NOMO-1 (cell line): Measurements from ENCODE around the gene CEP128.

ENCODE experiments used
- DNase-seq, 2 experiments: peaks; one replicate each; lab custom pipeline; 2025; ENCODE audit not compliant: unreplicated experiment in 2 of 2; lab: John Stamatoyannopoulos, UW

CEP128 gene

GRCh38 chr14:80780500-80780899 is 161.0 kb downstream of the CEP128 start:
- DNase-seq: no peak

- no peak for DNase-seq
Measured at GRCh38 chr14:80776657-80777056, 164.9 kb downstream of the CEP128 start.

GRCh38 chr14:80776186-80776585 is 165.4 kb downstream of the CEP128 start:
- DNase-seq: no peak

GRCh38 chr14:80772504-80772903 is 169.0 kb downstream of the CEP128 start:
- DNase-seq: no peak

DNA sequence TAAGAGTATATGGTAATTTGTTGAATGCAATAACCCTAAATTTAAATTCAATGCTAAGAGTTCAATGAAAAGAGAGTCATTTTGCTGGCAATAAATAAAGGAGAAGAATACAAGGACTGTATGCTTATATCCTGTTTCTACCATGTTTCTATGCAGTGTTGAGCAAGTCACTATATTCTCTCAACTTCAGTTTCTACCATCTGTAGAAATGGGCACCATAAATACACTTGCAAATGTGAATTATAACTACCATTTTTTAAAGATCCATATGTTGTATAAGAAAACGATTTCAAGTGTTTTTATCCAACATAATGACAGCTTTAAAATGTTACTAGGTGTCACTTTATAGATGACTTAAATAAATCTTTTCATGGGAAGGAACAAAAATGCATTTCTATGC is 170.3 kb downstream of the CEP128 start:
- no peak for DNase-seq

- DNase-seq: no peak
Measured at GRCh38 chr14:80770114-80770908, 171.2 kb downstream of the CEP128 start.

GRCh38 chr14:80768646-80769045 is 172.9 kb downstream of the CEP128 start:
- DNase-seq: no peak

GRCh38 chr14:80764921-80765507 is 176.5 kb downstream of the CEP128 start:
- no peak for DNase-seq

DNA sequence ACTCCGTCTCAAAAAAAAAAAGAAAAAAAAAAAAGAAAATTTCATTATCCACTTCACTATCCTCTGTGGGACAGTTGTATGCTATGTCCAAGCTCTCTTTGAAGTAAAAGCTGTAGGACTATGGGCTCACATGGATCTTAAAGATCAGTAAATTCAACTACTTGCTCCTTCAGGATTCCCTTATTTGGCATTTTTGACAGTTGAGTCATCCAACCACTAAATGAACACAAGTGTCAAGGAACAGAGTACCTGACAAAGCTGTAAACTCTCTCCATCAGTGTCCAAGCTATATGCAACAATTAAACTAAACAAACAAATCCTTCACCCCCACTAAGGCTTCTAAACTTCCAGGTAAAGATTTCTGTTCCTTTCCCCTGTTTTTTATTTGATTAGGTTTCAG is 177.0 kb downstream of the CEP128 start:
- no peak for DNase-seq

- DNase-seq: no peak
Measured at GRCh38 chr14:80762641-80763228, 178.8 kb downstream of the CEP128 start.

DNA sequence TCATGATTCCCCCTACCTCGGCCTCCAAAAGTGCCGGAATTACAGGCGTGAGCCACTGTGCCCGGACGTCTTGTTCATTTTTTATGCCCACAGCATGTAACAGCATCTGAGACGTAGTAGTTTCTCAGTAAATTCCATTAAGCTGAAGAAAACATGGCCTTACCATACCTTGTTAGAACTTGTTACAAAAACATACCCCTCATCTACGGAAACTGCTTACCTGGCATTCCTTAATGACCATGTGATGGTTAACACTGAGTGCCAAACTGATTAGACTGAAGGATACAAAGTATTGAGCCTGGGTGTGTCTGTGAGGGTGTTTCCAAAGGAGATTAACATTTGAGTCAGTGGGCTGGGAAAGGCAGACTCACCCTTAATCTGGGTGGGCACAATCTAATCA is 186.8 kb downstream of the CEP128 start:
- DNase-seq: no peak

DNA sequence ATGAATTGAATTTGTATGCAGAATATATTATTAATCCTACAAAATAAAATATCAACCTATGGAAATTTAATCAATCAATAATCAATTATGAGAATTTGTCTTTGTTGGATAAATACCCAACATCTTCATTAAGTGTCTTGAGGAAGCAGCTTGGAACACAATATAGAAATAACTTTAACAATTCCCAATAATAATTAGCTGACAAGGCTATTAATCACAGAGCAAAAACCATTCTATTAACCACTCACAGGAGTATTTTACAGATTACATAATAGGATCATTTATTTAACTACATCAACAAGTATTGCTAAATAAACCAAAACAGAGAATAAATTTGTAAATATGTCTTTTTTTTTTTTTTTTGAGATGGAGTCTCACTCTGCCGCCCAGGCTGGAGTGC is 190.3 kb downstream of the CEP128 start:
- DNase-seq: no peak

- no peak for DNase-seq
Measured at GRCh38 chr14:80726211-80726610, 215.3 kb downstream of the CEP128 start.

DNA sequence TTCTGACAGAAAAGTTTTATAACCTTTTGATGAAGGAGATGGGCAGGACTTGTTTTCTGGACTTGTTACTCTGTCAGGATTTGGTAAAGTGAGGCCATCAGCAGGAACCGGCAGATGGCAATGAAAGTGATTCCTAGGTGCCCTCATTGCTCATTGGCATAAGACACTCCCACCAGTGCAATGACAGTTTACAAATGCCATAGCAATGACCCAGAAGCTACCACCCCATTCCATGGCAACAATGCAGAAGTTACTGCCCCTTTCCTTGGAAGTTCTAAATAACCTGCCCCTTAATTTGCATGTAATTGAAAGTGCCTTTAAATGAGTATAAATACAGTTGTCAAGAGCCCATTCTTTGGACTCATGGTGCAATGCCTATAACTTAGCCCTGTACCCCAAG is 222.6 kb downstream of the CEP128 start:
- no peak for DNase-seq

DNA sequence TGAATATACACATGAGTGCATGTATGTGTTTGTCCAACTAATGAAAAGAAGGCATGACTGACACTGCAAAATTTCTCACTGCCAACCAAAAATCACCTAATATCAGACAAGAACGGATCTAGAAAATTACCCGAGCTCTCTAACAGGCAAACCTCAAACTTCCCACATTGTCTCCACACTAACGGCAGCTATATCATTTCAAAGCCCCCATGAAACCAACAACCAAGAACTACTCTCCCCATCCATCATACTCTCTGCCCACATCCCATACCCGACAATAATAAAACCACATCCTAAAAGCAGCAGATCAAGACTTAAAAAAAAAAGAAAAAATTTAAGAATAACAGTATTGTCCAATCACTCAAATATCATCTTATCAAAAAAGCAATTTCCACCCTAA is 227.1 kb downstream of the CEP128 start:
- no peak for DNase-seq

GRCh38 chr14:80713076-80713850 is 228.3 kb downstream of the CEP128 start:
- DNase-seq: no peak

DNA sequence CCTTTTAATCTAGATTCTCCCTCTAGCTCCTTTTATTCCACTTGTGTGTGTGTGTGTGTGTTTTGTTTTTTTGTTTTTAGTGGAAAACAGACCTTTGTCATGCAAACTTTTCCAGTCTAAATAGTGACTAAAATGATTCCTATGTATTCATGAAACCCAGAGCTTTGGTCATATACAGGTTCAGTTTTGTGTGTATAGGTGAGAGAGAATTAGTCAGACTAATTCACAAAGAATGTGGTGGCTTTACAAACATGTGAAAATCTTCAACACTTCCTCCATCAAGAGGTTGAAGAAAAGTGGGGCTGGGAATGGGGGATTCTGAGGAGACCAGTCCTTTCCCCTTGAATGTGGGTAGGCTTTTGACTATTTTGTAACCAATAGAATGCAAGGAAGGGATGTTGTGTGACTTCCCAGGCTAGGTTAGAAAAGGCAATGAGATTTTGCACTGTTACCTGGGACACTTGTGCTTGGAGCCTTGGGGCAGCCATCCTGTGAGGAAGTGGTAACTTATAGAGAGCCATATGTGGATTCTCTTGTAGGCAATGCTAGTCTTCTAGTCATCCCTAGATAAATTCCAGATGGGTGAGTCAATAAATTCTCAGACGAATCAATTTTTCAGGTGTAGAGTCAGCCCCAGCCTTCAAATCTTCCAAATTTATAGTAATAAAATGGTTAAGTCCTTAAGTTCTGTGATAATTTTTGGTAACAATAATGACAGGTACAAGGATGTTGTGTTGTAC is 236.1 kb downstream of the CEP128 start:
- no peak for DNase-seq

DNA sequence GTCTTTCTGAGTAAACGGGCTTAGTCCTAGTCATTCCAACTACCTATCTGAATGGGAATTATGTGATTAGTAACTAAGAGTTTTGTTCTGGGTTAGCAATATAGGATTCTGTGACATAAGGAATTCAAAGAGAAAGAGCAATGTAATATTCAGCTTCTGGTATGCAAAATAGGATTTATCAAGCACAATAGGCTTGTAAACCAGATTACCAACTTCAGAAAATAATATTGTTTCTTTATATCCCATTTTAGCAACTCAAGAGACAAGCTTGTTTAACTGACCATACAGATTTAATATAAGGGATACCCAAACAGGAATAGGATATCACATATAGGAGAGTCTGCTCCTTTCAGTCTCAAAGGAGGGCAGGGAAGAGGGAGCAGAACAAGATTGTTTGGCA is 240.9 kb downstream of the CEP128 start:
- DNase-seq: no peak

DNA sequence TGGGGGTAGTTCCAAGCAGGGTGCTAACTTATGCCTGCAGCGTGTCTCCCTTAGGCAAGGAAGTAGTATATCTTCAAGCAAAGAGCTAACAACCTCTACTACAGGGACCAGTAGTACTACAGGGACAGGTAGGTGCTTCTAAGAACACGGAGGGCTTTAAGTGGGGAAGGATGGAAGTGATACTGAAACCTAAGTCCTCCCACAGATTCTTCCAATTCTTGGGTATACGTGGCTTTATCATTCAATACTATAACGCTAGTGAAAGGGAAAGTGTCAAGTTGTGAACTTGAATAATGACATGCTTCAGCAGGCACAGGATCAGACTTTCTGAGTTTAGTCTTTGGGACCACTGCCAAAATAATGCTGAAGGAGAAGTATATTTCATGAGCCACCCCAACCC is 241.7 kb downstream of the CEP128 start:
- no peak for DNase-seq

DNA sequence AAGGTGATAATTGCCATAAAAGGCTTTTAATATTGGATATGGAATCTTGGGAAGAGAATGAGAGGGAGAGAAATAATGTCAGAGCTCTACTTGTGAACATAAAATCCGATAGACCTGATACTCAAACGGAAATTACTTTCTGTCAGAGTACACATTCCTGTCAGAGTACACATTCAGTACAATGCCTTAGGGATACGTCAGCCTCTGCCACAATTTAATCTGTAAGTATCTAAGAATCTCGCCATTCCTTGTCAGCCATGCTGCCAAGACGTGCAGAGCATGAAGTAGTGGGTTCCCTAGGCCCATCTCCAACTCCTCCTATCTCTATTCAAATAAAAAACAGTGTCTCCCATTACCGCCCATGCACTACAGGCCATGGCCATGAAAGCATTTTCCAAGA is 242.6 kb downstream of the CEP128 start:
- no peak for DNase-seq

DNA sequence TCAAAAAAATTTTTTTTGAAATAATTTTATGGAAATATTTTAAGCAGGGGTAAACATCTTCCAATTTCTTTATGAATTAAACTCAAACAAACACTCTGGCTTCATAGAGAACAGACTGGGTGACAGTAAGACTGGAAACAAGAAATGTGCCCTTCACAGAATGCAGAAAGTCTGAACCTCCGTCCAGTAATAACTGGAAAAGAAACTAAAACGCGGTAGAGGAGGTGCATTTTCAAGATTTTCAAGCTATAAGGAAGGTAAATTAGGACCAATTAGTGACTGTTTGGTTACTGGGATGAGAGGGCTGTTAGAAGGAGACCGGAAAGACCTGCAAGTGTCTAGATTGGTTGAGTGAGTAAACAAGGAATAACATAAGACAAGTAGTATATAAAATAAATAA is 245.7 kb downstream of the CEP128 start:
- DNase-seq: no peak
